Measurements from ENCODE around the gene GGN.
"Not testable (repeated sequence)": the region's sequence is repeated elsewhere in the genome, so short reads cannot be mapped to it uniquely, and the experiment has no call there.

GGN gene

DNA sequence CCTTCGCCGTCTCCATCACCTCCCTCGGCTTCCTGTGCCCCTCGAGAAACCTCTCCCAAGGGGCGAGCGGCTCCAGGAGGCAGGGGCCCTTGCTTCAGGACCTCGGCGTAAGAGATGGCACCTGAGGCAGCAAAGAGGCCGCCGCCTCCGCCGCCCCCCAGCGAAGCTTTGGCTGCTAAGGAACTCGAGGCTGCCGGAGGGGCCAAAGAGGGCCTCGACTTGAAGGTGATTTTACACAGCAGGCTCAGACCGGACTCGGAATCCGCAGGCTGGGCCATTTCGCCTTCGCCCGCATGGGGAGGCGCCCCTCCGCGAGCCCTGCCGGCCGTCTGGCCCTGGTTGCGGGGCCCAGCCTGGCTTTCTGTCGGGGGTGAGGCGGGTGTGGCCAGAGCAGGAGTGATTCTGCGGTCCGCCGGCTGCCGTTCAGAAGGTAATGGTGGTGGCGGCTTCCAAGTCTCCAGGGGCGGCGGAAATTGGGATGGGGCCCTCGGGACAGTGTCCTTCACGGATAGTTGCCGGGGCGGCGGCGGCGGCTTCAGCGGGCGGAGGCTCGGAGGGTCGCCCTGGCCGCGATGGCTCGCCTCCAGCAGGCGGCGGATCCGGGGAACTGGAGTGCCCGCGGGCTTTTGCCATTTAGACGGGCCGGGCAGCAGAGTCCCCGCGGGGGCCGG is 1.4 kb downstream of the GGN start:
- no peak for DNase-seq (ENCODE audit: low spot score)

DNA sequence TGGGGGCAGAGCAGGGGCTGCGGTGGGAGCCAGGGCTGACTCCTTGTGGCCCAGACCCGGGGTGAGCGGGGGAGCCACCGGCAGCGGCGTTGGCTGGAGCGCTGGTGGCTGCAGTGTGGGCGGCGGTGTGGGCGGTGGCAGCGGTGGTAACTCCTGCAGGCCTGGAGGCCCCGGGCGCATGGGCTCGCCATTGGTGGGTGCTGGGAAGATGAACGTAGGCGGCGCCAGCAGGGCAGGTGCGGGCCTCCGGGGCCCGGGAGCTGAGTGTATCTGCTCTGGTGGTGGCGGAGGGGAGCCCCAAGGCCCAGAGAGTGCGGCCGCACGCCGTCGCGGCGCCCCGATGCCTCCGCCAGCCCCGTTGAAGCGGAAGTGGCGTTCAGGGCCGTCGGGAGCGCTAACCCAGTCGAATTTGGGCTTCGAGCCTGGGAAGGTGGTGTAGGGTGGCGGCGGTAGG is 2.0 kb downstream of the GGN start:
- DNase-seq (ENCODE audit: low spot score): no peak

DNA sequence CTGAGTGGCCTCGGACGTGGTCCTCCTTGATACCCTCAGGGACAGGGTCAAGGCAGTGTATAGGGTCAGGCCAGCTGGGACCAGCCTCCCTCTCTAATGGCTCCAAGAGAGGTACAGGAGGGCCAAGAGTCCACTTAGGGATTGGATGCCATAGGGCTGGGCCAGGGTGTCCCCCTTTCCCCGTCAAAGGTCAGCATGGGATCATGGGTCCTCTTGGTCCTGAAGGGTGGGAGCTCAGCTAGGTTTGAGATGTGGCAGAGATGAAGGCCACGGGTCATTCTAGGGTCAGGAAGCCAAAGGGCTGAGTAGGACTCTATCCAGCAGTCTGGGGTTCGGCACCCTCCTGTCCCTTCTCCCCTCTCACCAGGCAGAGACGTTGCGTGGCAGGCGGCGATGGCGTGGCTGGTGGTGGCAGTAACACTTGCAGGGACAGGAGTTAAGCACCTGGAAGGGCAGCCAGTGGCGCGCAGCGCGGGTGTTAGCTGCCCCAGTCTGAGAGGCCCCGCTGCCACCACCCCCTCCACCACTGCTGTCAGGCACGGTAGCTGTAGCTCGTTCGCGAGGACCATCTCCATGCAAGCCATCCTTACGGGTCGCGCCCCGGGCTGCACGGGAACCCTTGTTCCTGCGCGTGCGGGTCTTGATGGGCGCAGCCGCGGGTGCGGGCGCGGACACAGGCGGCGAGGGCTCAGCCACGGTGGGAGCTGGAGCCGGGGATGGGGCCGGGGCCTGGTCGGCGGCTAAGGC is 2.6 kb downstream of the GGN start:
- no peak for DNase-seq (ENCODE audit: low spot score)

DNA sequence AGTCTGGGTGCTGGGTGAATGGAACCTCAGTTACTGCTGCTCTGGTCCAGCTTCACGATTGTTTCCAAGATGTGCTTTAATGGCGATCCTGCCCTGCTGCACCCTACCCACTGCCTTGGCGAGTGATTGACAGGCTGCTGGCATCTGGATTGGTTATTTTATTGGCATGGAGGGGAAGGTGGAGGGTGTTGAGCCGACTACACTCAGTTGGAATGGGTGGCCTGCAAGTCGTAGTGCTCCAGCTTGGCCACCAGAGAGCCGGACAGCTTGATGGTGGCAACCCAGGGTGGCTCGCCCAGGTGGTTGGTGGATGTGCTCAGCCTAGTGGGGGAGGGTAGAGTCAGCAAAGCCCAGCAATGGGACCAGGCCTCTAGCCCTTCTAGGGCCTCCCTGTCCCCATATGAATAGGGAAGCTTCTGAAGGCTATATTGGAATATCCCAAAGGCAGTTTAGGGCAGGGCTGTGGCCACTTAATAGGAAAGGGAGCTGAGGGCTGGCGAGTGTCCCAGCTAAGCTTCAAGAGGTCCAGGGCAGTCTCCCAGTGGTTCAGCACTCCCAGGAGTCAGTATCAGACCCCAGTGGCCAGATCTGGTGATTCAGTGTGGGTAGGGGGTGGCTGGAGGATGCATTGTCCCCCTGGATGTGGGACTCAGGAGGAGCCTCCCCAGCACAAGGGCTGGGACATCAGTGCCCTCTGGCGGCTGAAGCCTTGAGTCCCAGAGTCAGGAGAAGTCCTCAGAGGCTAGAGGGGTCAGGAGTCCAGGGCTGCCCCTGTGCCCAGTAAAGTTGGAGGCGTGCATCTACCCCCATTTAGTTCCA is 3.4 kb downstream of the GGN start:
- no peak for DNase-seq (ENCODE audit: low spot score)

DNA sequence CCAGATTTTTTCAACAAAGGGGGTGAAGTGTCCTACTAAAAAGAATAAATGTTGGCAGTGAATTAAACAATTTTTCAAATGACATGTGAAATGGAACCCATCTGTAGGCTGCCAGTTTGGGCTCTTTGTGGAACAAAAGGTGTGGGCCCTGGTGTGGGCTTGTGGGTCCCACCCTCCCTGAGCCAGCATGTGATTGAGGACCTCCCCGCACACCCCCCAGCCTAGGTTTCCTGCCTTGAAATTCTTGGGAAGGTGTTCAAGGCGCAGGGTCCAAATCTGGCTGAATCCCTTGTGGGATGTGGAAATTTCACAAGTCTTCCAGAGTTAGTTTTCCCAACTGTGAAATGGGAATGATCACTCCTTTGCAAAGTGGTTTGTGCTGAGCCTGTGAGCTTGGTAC is 4.1 kb downstream of the GGN start:
- DNase-seq (ENCODE audit: low spot score): no peak

DNA sequence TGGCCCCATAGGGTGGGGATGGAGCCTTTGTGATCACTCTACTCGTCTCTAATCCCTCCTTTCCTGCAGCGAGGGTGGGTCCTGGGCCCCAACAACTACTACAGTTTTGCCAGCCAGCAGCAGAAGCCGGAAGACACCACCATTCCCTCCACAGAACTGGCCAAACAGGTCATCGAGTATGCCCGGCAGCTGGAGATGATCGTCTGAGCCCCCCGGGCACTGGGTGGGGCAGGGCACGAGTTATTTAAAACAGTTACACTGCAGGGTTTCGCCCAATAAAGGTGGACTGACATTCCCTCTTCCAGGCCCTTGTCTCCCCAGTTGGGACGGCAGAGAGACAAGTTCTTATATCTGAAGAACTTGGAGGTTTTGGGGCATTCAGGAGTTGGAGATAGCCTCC is 4.7 kb downstream of the GGN start:
- no peak for DNase-seq (ENCODE audit: low spot score)

DNA sequence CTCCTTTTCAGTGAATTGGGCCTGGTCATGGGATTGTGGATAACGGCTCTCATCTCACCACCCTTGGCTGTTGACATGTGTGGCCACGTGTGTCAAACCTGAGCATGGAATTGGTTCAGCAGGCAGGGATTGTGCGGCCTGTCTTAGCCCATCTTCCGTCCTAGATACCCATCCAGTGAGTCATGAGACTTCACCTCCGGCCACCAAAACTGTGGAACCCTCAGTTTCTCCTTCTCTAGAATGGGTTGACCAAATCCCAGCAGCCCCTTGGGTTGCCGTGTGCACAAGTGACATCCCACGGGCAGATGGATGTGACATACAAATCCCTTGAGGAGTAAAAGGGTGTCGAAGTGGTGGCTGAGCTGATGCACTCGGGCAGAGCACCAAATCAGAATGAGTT is 6.7 kb downstream of the GGN start:
- no peak for DNase-seq (ENCODE audit: low spot score)

DNA sequence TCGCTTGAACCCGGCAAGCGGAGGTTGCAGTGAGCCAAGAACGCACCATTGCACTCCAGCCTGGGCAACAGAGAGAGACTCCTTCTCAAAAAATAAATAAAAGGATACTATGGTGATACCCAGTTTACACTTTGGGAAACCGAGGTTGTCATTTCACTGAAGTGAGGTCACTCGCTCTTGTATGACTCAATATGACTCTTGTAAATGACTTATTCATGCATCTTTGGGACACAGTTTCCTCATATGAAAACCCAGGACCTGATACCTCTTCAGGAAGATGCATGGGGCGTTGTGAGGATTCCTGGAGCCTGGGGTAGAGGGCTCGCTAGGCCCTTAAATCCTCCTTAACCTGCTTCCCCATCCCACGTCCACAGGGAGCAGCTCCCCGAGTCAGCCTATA is 9.0 kb downstream of the GGN start:
- no peak for DNase-seq (ENCODE audit: low spot score)

DNA sequence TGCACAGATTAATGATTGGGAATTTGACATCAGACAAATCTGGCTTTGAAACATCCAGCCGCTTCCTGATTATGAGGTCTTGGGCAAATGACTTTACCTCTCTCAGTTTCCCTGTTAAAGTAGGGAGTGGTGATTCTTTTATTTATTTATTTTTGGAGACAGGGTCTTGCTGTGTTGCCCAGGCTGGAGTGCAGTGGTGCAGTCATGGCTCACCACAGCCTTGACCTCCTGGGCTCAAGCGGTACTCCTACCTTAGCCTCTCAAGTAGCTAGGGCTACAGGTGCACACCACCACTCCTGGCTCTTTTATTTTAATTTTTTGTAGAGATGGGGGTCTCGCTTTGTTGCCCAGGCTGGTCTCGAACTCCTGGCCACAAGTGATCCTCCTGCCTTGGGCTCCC is 10.8 kb downstream of the GGN start:
- DNase-seq (ENCODE audit: low spot score): no peak

DNA sequence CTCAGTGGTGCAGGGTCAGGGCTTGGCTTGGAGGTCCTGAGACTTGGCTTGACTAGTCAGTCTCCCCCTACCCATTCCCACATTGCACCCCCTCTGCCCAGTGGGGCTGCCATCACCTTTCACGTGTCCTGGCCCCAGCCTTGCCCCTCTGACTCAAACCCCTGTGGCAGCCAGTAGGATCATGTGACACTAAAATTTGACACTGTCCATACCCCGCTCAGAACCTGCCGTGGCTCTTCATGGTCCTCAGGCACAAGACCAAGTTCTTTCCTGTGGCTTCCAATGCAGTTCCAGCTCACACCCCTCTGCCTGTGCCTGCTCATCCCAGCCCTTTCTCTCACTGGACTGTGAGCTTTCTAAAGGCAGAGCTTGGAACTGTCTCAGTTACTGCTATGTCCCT is 11.3 kb downstream of the GGN start:
- no peak for DNase-seq (ENCODE audit: low spot score)

DNA sequence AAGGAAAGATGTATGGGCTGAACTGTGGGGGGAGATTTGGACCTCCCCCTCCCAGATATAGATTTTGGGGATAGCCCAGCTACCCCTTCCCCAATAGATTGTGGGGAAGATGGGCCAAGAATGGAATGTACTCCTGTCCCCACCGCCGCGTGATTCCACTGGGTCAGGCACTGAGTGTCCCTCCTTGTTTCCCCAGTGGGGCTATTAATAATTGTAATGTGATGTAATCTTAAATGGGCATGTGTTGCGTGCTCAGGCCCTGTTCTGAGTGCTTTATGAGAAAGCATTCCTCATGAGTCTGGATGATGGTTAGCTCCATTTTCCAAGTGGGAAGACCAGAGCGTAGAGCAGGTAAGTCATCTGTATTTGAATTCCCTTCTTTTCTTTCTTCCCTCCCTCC is 12.1 kb downstream of the GGN start:
- no peak for DNase-seq (ENCODE audit: low spot score)

DNA sequence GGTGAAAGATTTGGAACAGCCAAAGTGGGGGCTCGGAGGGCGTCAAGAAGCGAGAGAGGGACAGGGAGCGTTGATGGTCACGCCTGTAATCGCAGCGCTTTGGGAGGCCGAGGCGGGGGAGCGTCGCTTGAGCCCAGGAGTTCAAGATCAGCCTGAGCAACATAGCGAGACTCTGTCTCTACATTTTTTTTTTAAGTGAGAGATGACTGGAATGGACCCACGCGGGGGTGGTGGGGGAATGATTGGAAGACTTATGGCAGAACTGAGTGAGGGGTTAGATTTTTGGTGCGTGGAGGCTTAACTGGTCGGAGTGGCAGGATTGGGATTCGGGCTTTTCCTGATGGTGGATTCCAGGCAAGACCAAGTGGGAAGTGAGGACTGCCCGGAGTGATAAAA is 12.7 kb downstream of the GGN start:
- no peak for DNase-seq (ENCODE audit: low spot score)

DNA sequence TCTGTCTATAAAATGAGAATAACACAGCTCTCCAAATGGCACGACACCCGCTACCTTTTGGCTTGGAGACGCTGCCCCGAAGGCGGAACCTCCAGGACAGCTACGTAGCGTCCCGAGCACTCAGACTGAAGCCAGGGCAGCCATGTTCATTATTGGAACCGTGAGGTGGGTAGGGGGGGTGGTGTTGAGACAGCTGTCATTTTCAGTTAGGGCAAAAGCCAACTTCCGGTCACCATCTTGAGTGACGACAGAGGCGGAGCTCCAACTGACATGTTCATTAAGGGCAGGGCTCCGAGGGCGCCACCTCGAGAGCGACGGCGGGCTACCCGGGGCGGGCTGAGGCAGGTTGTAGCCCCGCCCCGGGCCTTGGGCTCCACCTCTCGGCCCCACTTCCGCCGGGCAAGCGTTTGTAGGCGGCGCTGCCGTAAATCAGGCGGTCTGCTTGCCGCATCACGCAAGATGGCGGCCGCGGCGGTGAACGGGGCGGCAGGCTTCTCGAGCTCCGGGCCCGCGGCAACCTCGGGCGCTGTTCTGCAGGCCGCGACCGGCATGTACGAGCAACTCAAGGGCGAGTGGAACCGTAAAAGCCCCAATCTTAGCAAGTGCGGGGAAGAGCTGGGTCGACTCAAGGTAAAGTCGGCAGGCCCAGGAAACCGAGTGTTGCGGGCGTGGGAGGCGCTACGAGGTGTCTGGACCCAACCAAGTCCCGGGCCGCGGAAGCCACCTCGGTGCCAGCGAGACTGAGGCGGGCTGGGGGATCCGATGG is 13.3 kb downstream of the GGN start, which contains the start of gene PSMD8:
TSS of gene PSMD8 (plus strand) at position 240 of the 766 bp plus-strand sequence. CDS start at position 271, 31 bp downstream.
- peak; percentile 99 for DNase-seq (ENCODE audit: low spot score)

DNA sequence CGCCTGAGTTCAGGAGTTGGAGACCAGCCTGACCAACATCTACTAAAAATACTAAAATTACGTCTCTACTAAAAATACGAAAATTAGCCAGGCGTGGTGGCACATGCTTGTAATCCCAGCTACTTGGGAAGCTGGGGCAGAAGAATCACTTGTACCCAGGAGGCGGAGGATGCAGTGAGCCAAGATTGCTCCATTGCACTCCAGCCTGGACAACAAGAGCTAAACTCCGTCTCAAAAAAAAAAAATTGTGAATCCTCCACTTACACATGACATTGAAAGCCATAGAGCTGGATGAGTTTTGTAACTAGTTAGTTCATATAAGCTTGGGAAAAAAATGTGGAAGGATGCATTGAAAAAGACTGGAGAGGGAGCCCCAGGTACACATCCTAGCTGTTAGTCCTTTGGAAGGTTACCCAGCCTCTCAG is 13.9 kb downstream of the GGN start:
- DNase-seq (ENCODE audit: low spot score): no peak

DNA sequence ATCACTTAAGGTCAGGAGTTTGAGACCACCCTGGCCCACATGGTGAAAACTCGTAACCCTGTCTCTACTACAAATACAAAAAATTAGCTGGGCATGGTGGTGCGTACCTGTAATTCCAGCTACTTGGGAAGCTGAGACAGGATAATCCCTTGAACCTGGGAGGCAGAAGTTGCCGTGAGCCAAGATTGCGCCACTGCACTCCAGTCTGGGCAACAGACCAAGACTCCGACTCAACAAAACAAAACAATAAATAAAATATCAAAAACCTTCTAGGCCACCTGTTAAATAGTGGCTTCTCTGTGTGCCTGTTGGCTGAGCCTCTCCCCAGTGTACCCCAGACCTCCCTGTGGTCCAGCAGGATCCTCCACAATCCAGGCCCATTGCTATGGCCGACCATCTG is 16.8 kb downstream of the GGN start:
- DNase-seq (ENCODE audit: low spot score): no peak

DNA sequence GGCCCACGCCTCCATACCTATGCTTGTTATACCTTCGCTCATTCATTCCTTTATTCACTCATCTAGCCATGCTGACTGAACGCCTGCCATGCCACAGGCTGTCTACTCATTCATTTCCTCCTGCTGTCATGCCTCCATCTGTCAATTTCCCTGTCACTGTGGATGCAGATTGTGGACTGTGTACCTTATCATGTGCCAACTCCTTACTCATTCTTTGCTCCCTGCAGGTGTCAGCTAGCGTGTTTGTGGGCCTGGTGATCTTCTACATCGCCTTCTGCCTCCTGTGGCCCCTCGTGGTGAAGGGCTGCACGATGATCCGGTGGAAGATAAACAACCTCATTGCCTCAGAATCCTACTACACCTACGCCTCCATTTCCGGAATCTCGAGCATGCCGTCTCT is 17.5 kb downstream of the GGN start:
- DNase-seq (ENCODE audit: low spot score): no peak

DNA sequence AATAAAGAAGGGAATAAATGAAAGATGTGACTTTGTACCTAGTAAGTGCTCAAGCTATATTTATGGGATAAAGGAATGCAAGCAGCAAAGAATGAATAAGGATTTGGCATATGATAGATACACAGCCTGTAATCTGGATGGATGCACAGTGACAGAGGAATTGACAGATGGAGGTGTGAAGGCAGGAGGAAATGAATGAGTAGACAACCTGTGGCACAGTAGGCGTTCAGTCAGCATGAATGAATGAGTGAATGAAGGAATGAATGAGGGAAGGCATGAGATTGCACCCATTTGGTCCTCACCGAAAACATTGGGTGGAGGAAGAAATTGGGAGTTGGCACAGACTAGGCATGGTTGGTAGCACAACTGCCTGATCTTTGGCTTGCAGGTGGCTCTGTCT is 18.2 kb downstream of the GGN start:
- no peak for DNase-seq (ENCODE audit: low spot score)

DNA sequence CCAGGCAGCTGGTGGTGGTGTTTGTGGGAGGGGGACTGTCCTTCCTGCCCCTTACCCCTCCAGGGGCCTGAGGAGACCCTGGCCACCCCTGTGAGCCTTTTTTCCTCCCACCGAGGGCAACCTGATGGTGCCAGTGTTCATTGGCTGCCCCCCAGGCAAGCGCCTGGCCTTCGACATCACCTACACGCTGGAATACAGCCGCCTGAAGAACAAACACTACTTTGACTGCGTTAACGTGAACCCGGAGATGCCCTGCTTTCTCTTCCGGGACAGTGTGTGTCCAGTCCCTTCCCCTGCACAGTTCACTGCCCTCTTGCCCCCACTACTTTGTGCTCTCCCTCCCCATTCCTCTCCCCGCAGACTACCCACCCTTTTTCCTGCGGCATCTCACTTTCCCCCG is 20.8 kb downstream of the GGN start:
- no peak for DNase-seq (ENCODE audit: low spot score)

DNA sequence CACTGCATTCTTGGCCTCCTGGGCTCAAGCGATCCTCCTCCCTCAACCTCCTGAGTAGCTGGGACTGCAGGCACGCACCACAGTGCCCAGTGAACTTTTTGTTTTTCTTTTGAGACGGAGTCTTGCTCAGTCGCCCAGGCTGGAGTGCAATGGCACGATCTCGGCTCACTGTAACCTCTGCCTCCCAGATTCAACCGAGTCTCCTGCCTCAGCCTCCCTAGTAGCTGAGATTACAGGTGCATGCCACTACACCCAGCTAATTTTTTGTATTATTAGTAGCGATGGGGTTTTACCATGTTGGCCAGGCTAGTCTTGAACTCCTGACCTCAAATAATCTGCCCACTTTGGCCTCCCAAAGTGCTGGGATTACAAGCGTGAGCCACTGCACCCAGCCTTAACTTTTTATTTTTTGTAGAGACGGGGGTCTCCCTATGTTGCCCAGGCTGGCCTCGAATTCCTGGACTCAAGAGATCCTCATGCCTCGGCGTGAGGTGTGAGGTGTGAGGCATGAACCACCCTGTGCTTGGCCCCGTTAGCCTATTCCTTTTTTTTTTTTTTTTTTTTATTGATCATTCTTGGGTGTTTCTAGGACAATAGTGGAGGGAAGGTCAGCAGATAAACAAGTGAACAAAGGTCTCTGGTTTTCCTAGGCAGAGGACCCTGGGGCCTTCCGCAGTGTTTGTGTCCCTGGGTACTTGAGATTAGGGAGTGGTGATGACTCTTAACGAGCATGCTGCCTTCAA is 24.7 kb downstream of the GGN start:
- DNase-seq (ENCODE audit: low spot score): not testable (repeated sequence)

DNA sequence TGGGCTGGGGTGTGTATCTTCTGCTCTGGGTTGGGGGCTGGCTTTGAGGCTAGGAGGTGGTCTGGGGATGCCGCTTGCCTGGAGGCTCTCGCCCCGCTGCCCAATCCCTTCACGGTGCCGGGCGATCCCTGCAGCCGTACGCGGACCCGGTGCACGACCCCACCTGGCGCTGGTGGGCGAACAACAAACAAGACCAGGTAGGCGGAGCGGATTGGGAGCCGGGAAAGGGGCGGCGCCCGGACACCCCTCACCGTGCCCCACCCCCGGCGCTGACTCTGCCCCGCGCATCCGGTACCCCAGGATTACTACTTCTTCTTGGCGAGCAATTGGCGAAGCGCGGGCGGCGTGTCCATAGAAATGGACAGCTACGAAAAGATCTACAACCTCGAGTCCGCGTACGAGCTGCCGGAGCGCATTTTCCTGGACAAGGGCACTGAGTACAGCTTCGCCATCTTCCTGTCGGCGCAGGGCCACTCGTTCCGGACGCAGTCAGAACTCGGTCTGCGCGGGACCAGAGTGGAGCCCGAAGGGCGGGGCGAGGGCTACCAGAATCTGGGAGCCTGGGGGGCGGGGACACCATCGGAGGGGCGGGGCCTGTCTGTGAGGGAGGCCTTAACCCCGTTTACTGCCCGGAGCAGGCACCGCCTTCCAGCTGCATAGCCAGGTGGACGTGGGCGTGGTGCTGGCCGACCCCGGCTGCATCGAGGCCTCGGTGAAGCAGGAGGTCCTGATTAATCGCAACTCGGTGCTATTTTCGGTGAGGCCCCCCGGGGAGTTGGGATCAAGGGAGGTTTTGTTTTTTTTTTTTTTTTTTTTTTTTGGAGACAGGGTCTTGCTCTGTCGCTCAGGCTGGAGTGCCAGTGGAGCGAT is 25.5 kb downstream of the GGN start:
- DNase-seq (ENCODE audit: low spot score): peak; percentile 87

Measured in AG08396 (cell line).